GM11168 (cell line): ENCODE measurements around the gene FAM234B.
"Not testable (repeated sequence)": the region's sequence is repeated elsewhere in the genome, so short reads cannot be mapped to it uniquely, and the experiment has no call there.

Source experiments
- in situ Hi-C: fragments of 300-500 bp; cut with MboI; formaldehyde crosslinking; loops from one replicate; pipeline ENCODE4 v1.12.0; 2022; ENCODE audit warnings: low sequenced_read_pairs; ENCODE audit not compliant: unreplicated experiment

The FAM234B gene

GRCh38 chr12:13049816-13050215 is 5.6 kb downstream of the FAM234B start:
- in situ Hi-C loops: no loop called here

DNA sequence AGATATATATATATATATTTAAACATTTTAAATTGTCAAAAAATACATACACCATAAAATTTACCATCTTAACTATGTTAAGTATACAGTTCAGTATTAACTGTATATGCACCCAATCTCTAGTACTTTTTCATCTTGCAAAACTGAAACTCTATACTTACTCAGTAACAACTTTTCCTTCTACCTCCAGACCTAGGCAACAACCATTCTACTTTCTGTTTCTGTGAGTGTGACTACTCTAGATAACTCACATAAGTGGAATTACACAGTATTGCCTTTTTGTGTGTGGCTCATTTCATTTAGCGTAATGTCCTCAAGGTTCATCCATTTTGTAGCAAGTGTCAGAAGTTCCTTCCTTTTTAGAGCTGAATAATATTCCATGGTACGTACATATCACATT is 8.2 kb downstream of the FAM234B start:
- in situ Hi-C loops: no loop called here

GRCh38 chr12:13053617-13054016 is 9.4 kb downstream of the FAM234B start:
- in situ Hi-C loops: not testable (repeated sequence)

DNA sequence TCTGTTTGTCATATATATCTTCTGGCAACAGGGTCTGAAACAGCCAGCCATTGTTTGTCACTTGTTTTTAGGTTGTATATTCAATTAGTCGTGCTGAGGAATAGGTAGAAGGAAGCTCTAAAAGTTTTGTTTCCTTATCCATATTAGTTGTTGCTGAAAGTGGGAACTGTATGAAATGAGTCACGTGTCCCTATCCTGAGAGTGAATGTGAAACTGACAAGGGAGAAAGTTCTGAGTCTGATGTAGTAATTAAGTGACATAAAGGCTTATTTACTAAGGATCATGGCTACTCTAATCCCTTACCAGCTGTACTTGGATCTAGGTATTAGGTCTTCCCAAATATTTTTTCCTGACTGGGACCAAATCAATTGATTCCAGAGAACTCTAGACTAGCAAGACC is 16.4 kb downstream of the FAM234B start:
- in situ Hi-C loops: no loop called here

DNA sequence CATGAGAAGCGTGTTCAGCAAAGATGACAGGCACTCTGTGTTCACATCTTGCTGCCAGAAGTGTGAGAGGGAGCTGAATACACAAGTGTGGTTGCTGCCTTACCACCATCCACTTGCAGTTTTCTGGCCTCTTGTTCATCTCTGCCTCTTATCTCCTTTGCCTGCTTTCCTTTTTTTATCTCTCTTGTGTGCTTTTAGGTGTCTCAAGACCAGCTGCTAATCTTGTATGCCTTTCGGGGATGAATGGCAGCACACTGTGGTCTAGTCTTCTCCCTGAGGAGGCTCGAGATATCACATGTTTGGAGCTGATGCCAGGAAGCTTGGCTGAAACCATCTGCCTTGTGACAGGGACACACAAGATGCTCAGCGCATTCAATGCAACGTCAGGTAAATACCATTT is 17.2 kb downstream of the FAM234B start:
- in situ Hi-C loops: no loop called here

DNA sequence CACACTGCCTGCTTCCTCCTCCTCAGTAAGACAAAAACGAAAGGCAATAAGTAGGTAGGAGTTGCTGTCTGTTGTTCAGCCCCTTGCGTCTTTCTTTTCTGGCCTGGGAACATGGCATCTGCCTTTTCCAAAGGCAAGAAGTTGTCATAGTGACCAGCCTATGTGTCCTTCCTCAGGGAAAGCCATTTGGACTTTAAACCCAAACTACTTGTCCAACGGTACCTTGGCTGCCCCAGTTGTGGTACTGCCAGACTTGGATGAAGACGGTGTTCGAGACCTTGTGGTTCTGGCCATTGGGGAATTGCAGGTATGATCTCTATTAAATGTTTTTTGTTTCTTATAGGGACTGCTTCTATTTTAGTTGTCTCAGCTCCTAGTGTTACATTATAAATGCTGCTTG is 18.5 kb downstream of the FAM234B start:
- in situ Hi-C loops: no loop called here

GRCh38 chr12:13066014-13066413 is 21.8 kb downstream of the FAM234B start:
- in situ Hi-C loops: no loop called here

DNA sequence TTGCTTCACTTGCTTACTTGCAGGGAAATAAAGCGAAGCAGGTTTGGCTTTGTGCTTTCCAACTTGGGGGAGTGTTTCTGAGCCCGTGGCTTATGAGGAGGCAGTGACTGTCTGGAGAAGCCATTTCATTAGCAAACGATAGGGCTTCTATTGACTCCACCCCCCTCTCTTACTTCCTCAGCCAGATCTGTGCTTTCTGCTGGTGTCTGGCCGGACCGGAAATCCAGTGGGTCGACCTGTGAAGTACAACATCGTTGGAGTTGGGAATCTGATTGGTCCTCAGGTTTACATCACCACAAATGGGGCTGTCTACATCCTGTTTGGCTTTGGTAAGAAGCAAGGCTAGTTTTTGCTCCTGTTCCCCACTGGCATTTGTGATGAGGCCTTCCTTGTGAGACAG is 22.3 kb downstream of the FAM234B start:
- in situ Hi-C loops: no loop called here

- in situ Hi-C loops: no loop called here
These were observed 23.1 kb downstream of the FAM234B start for GRCh38 chr12:13067322-13067721.

DNA sequence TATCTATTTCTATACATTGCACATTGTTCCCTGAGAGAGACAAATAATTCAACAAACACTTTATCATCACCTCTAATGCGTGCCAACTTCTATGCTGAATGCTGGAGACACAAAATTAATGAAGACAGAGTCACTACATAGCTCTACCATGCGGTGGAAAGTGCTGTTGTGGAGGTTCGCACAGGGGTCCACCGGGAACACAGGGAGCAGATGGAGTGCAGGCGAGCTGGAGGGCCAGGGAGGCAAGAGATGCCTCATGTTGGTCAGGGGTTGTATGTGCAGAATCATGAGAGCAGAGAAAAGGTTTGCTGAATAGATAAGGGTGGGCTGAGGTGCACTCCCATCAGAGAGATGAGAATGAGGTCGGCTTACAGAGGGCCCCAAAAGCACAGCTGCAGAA is 25.2 kb downstream of the FAM234B start:
- in situ Hi-C loops: no loop called here

- in situ Hi-C loops: no loop called here
These were observed 27.4 kb downstream of the FAM234B start for GRCh38 chr12:13071305-13072280.

DNA sequence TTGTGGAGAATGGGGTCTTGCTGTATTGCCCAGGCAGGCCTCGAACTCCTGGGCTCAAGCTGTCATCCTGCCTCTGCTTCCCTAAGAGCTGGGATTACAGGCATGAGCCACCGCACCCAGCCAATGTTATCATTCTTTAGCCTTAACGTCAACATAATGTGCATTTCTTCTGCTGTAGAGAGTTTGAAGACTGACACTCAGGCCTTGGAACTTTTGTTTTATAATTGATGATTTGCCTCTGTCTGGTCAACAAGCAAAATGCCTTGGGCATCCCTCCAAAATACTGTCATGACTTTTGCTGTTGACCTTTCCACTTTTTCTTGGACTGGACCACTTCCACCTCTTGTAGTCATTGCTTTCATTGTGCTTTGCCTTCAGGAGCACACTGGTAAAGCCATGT is 29.0 kb downstream of the FAM234B start:
- in situ Hi-C loops: no loop called here

- in situ Hi-C loops: no loop called here
These were observed 30.4 kb downstream of the FAM234B start for GRCh38 chr12:13074396-13075117.

GRCh38 chr12:13075118-13075480 is 30.9 kb downstream of the FAM234B start:
- in situ Hi-C loops: no loop called here

- in situ Hi-C loops: no loop called here
These were observed 31.8 kb downstream of the FAM234B start for GRCh38 chr12:13075786-13076570.

- in situ Hi-C loops: no loop called here
These were observed 35.3 kb downstream of the FAM234B start for GRCh38 chr12:13079440-13079906.

- in situ Hi-C loops: no loop called here
These were observed 36.1 kb downstream of the FAM234B start for GRCh38 chr12:13080266-13080665.

DNA sequence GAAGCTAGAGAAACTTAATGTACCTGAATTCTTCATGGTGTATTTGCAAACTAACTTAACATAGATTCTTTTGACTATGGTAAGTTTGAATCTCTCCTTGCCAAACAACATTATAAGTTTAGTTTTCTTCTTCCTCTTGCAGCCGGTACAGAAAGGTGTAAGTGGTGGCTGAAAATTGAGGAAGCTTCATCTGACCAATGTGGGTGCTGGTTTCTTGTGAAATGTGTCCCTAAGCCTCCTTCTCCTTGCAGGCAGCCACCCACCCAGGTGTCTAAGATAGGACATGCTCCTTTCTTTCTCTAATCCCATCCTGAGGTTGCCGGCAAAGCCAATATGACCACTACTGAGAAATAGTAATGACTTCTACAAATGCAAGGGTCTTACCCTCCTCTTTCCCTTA is 38.7 kb downstream of the FAM234B start:
- in situ Hi-C loops: no loop called here

DNA sequence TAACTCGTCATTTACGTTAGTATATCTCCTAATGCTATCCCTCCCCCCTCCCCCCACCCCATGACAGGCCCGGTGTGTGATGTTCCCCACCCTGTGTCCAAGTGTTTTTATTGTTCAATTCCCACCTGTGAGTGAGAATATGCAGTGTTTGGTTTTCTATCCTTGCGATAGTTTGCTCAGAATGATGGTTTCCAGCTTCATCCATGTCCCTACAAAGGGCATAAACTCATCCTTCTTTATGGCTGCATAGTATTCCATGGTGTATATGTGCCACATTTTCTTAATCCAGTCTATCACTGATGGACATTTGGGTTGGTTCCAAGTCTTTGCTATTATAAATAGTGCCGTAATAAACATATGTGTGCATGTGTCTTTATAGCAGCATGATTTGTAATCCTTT is 39.5 kb downstream of the FAM234B start:
- in situ Hi-C loops: not testable (repeated sequence)

GRCh38 chr12:13084898-13085640 is 40.9 kb downstream of the FAM234B start:
- in situ Hi-C loops: no loop called here
